Left ventricle myocardium inferior (tissue), 1 donor: Measurements from ENCODE around the gene CFAP74. TPM values are rescaled to one million over a fixed set of nuclear protein-coding genes. Genes with fewer than 3 reads are reported as not detected.

Experiments
- DNase-seq: peaks from one replicate; pipeline ENCODE4 v3.0.0-alpha.2; 2020
- H3K27ac ChIP-seq: fragments of 200-600 bp; replicated peaks from 2 replicates; pipeline ENCODE4 v1.8.0; 2021
- H3K27me3 ChIP-seq: fragments of 200-600 bp; 2 replicates; pipeline ENCODE4 v1.8.0; 2021; ENCODE audit warnings: low read depth
- H3K36me3 ChIP-seq: fragments of 200-600 bp; 2 replicates; pipeline ENCODE4 v1.8.0; 2021
- H3K4me1 ChIP-seq: fragments of 200-600 bp; 2 replicates; pipeline ENCODE4 v1.8.0; 2021
- H3K4me3 ChIP-seq: fragments of 200-600 bp; 2 replicates; pipeline ENCODE4 v1.8.0; 2021; ENCODE audit warnings: mild to moderate bottlenecking, moderate library complexity
- H3K9me3 ChIP-seq: fragments of 200-600 bp; replicated peaks from 2 replicates; pipeline ENCODE4 v1.8.0; 2021
- CTCF ChIP-seq: fragments of 200-600 bp; IDR thresholded peaks from 2 replicates; pipeline ENCODE4 v1.8.0; 2021; ENCODE audit warnings: antibody characterized with exemption, mild to moderate bottlenecking, borderline replicate concordance
- intact Hi-C: fragments of 100-400 bp; cut with micrococcal nuclease; formaldehyde crosslinking; loops from one replicate; pipeline ENCODE4 v1.11.0; 2022
- total RNA-seq: library from RNA; stranded (reverse); fragmentation: NEBNext Ultra II Directional; extraction: Animal tissue kit (Norgen Biotek cat#: 25700); gene quantifications from one replicate; pipeline ENCODE4 v1.2.1, GENCODE V29; 2021
- donor health status: DM: no; HTN: yes; CAD: no; lungs with severe emphysema.

CFAP74 gene
- total RNA-seq, 1 donor from 2014 or later = not detected

GRCh38 chr1:1910651-1911331 lies 92.8 kb downstream of the CFAP74 start:
- Histone ChIP-seq H3K9me3 (no peaks in the 10 kb centered on the region), H3K36me3 (no peaks in the 10 kb centered on the region), H3K27ac (no peak overlapping the region), H3K27me3 (no peaks in the 10 kb centered on the region), H3K4me3 (no peak overlapping the region), H3K4me1 (peaks cover 39% of the 10 kb centered on the region)
- TF ChIP-seq CTCF = no peak
- intact Hi-C loops = no loop called here
- DNase-seq = no peak

GRCh38 chr1:1910033-1910465 lies 93.5 kb downstream of the CFAP74 start:
- H3K4me1 ChIP-seq = peaks cover 41% of the 10 kb centered on the region
- H3K27me3 ChIP-seq = no peaks in the 10 kb centered on the region
- no peak for TF ChIP-seq CTCF
- H3K9me3 ChIP-seq = no peaks in the 10 kb centered on the region
- peak overlapping the region; percentile 94 for H3K27ac ChIP-seq
- no peak for DNase-seq
- no peaks in the 10 kb centered on the region for H3K36me3 ChIP-seq
- intact Hi-C loops = no loop called here
- peak overlapping the region; percentile 87 for H3K4me3 ChIP-seq

GRCh38 chr1:1908506-1908791 lies 95.1 kb downstream of the CFAP74 start:
- intact Hi-C loops = loop anchor here (10.0 kb wide), 1 partner anchor 144 kb away; no protein-coding TSS in a partner anchor
- peak overlapping the region; percentile 94 for H3K27ac ChIP-seq
- no peak for TF ChIP-seq CTCF
- no peaks in the 10 kb centered on the region for H3K27me3 ChIP-seq
- DNase-seq = no peak
- H3K4me3 ChIP-seq = peak overlapping the region; percentile 87
- no peaks in the 10 kb centered on the region for H3K36me3 ChIP-seq
- H3K9me3 ChIP-seq = no peaks in the 10 kb centered on the region
- H3K4me1 ChIP-seq = peaks cover 41% of the 10 kb centered on the region

- no peaks in the 10 kb centered on the region for H3K9me3 ChIP-seq
- H3K27me3 ChIP-seq = no peaks in the 10 kb centered on the region
- H3K36me3 ChIP-seq = no peaks in the 10 kb centered on the region
- no peak for TF ChIP-seq CTCF
- H3K4me3 ChIP-seq = no peak overlapping the region
- intact Hi-C loops = loop anchor here (10.0 kb wide), 1 partner anchor 142 kb away; no protein-coding TSS in a partner anchor
- peaks cover 41% of the 10 kb centered on the region for H3K4me1 ChIP-seq
- DNase-seq = no peak
- peak overlapping the region; percentile 94 for H3K27ac ChIP-seq
These were observed 96.4 kb downstream of the CFAP74 start for GRCh38 chr1:1907098-1907736.

- H3K4me1 ChIP-seq = peaks cover 41% of the 10 kb centered on the region
- DNase-seq = peak; percentile 88
- peak overlapping the region; percentile 94 for H3K27ac ChIP-seq
- H3K4me3 ChIP-seq = no peak overlapping the region
- peak; percentile 95 for TF ChIP-seq CTCF
- H3K9me3 ChIP-seq = no peaks in the 10 kb centered on the region
- H3K27me3 ChIP-seq = no peaks in the 10 kb centered on the region
- intact Hi-C loops = loop anchor here (10.0 kb wide), 1 partner anchor 142 kb away; no protein-coding TSS in a partner anchor
- H3K36me3 ChIP-seq = no peaks in the 10 kb centered on the region
These were observed 97.1 kb downstream of the CFAP74 start for GRCh38 chr1:1906185-1907097.
